Trophoblast cell (in vitro differentiated cells and primary cell): ENCODE results near the gene SLC9A1.

Experiments used
- DNase-seq, 2 donors: peaks; one replicate each; pipeline ENCODE4 v3.0.0-alpha.2; 2016
- H2AFZ ChIP-seq: 2 replicates; pipeline ENCODE4 v1.6.1; 2013; ENCODE audit warnings: low read length, moderate library complexity, mild to moderate bottlenecking; ENCODE audit not compliant: insufficient read depth, poor library complexity
- H2AK5ac ChIP-seq: 2 replicates; pipeline ENCODE4 v1.6.1; 2013; ENCODE audit warnings: mild to moderate bottlenecking, low read length
- H2BK120ac ChIP-seq: 2 replicates; pipeline ENCODE4 v1.6.1; 2013; ENCODE audit warnings: low read length, mild to moderate bottlenecking, moderate library complexity; ENCODE audit not compliant: insufficient read depth, poor library complexity
- H2BK12ac ChIP-seq: 2 replicates; pipeline ENCODE4 v1.6.1; 2013; ENCODE audit warnings: mild to moderate bottlenecking, low read length, moderate library complexity
- H2BK5ac ChIP-seq: 2 replicates; pipeline ENCODE4 v1.6.1; 2013; ENCODE audit warnings: low read length, low read depth, moderate library complexity, mild to moderate bottlenecking; ENCODE audit not compliant: poor library complexity
- H3K14ac ChIP-seq: 2 replicates; pipeline ENCODE4 v1.6.1; 2013; ENCODE audit warnings: mild to moderate bottlenecking, low read length
- H3K18ac ChIP-seq: 2 replicates; pipeline ENCODE4 v1.6.1; 2013; ENCODE audit warnings: mild to moderate bottlenecking, low read length
- H3K23ac ChIP-seq: 2 replicates; pipeline ENCODE4 v1.6.1; 2013; ENCODE audit warnings: low read length
- H3K27ac ChIP-seq: 2 replicates; pipeline ENCODE4 v1.5.1; 2013; ENCODE audit warnings: low read depth, mild to moderate bottlenecking, inconsistent platforms, low read length, moderate library complexity
- H3K27me3 ChIP-seq: 2 replicates; pipeline ENCODE4 v1.6.1; 2013; ENCODE audit warnings: inconsistent platforms, mild to moderate bottlenecking, low read length, moderate library complexity; ENCODE audit not compliant: insufficient read depth
- H3K36me3 ChIP-seq, 2 experiments: 1 replicate in 1 of 2; 2 replicates in 1 of 2; pipeline ENCODE4 v1.6.1; 2013; ENCODE audit warnings: low read length in 2 of 2, mild to moderate bottlenecking in 2 of 2, moderate library complexity in 1 of 2; ENCODE audit not compliant: insufficient read depth in 2 of 2, control insufficient read depth in 1 of 2
- H3K4ac ChIP-seq: 2 replicates; pipeline ENCODE4 v1.6.1; 2013; ENCODE audit warnings: low read depth, mild to moderate bottlenecking, low read length, moderate library complexity
- H3K4me1 ChIP-seq, 2 experiments: 1 replicate in 1 of 2; 2 replicates in 1 of 2; pipeline ENCODE4 v1.6.1; 2013; ENCODE audit warnings: low read length in 2 of 2, mild to moderate bottlenecking in 2 of 2, moderate library complexity in 1 of 2; ENCODE audit not compliant: insufficient read depth in 2 of 2, control insufficient read depth in 1 of 2
- H3K4me2 ChIP-seq: 2 replicates; pipeline ENCODE4 v1.6.1; 2013; ENCODE audit warnings: inconsistent platforms, mild to moderate bottlenecking, low read length, moderate library complexity
- H3K4me3 ChIP-seq: 2 replicates; pipeline ENCODE4 v1.5.1; 2013; ENCODE audit warnings: mild to moderate bottlenecking, low read depth, low read length, inconsistent platforms
- H3K79me1 ChIP-seq: one replicate; pipeline ENCODE4 v1.6.1; 2013; ENCODE audit warnings: low read length
- H3K79me2 ChIP-seq: 2 replicates; pipeline ENCODE4 v1.6.1; 2013; ENCODE audit warnings: low read length, mild to moderate bottlenecking; ENCODE audit not compliant: control insufficient read depth, insufficient read depth, poor library complexity
- H3K9ac ChIP-seq: 2 replicates; pipeline ENCODE4 v1.6.1; 2013; ENCODE audit warnings: mild to moderate bottlenecking, low read length
- H3K9me3 ChIP-seq: 2 replicates; pipeline ENCODE4 v1.6.1; 2013; ENCODE audit warnings: low read depth, mild to moderate bottlenecking, control low read depth, inconsistent platforms, low read length; ENCODE audit not compliant: insufficient read depth
- H4K12ac ChIP-seq: 2 replicates; pipeline ENCODE4 v1.6.1; 2013; ENCODE audit warnings: low read depth, mild to moderate bottlenecking, low read length, moderate library complexity
- H4K8ac ChIP-seq: 2 replicates; pipeline ENCODE4 v1.6.1; 2013; ENCODE audit warnings: low read depth, mild to moderate bottlenecking, low read length, moderate library complexity
- H4K91ac ChIP-seq: one replicate; pipeline ENCODE4 v1.6.1; 2013; ENCODE audit warnings: low read depth, mild to moderate bottlenecking, low read length, moderate library complexity
- WGBS: extraction: QIAGEN DNeasy Blood & Tissue Kit; methylation state at CpG from one replicate; pipeline ENCODE4 v1.1.7; 2013; ENCODE audit warnings: missing lambda C conversion rate; ENCODE audit not compliant: insufficient read length, insufficient coverage; ENCODE audit errors: extremely low coverage; 5-methylcytosine and 5-hydroxymethylcytosine counted together

SLC9A1 gene

GRCh38 chr1:27103498-27103897, 51.4 kb downstream of the SLC9A1 start:
- Histone ChIP-seq H3K9ac (no peak overlapping the region), H3K23ac (no peak overlapping the region), H3K79me1 (no peaks in the 10 kb centered on the region), H3K4me2 (no peak overlapping the region), H3K4ac (no peak overlapping the region), H2BK120ac (no peak overlapping the region), H3K14ac (no peak overlapping the region), H2AK5ac (no peak overlapping the region), H2BK5ac (no peak overlapping the region), H3K4me1 (peaks cover 9 to 10% of the 10 kb centered on the region in 2 experiments), H4K8ac (no peak overlapping the region), H3K9me3 (no peaks in the 10 kb centered on the region), H3K36me3 (peaks cover 60 to 62% of the 10 kb centered on the region in 2 experiments), H2BK12ac (no peak overlapping the region), H3K79me2 (no peaks in the 10 kb centered on the region), H3K27me3 (no peaks in the 10 kb centered on the region), H4K12ac (no peak overlapping the region), H4K91ac (no peak overlapping the region), H2AFZ (no peak overlapping the region), H3K27ac (no peak overlapping the region), H3K18ac (no peak overlapping the region), H3K4me3 (no peak overlapping the region)
- WGBS, result no CpG with 5 or more reads among the region's 4 CpGs
- DNase-seq, result no peak

GRCh38 chr1:27102707-27103468, 52.0 kb downstream of the SLC9A1 start:
- Histone ChIP-seq H4K12ac (no peak overlapping the region), H4K91ac (no peak overlapping the region), H4K8ac (no peak overlapping the region), H3K36me3 (peaks cover 60 to 62% of the 10 kb centered on the region in 2 experiments), H3K27me3 (no peaks in the 10 kb centered on the region), H3K79me2 (no peaks in the 10 kb centered on the region), H2BK5ac (no peak overlapping the region), H3K9me3 (no peaks in the 10 kb centered on the region), H3K4me3 (no peak overlapping the region), H3K23ac (no peak overlapping the region), H3K4me2 (no peak overlapping the region), H3K14ac (no peak overlapping the region), H3K4ac (no peak overlapping the region), H3K9ac (no peak overlapping the region), H2AFZ (no peak overlapping the region), H2BK120ac (no peak overlapping the region), H3K27ac (no peak overlapping the region), H3K4me1 (peaks cover 9 to 10% of the 10 kb centered on the region in 2 experiments), H3K79me1 (no peaks in the 10 kb centered on the region), H2BK12ac (no peak overlapping the region), H3K18ac (no peak overlapping the region), H2AK5ac (no peak overlapping the region)
- peak; percentile 56 to 81 for DNase-seq
- WGBS, result no CpG with 5 or more reads among the region's 15 CpGs

GRCh38 chr1:27102134-27102706, 52.7 kb downstream of the SLC9A1 start:
- no peak overlapping the region for H3K4me2 ChIP-seq
- H2AFZ ChIP-seq, result no peak overlapping the region
- no peak overlapping the region for H2BK12ac ChIP-seq
- H2BK5ac ChIP-seq, result no peak overlapping the region
- no peak for DNase-seq
- H3K79me1 ChIP-seq, result no peaks in the 10 kb centered on the region
- no peak overlapping the region for H4K8ac ChIP-seq
- H3K27me3 ChIP-seq, result no peaks in the 10 kb centered on the region
- H3K9ac ChIP-seq, result no peak overlapping the region
- no peak overlapping the region for H3K14ac ChIP-seq
- H3K4me1 ChIP-seq, result peaks cover 9 to 10% of the 10 kb centered on the region in 2 experiments
- no peak overlapping the region for H4K91ac ChIP-seq
- no peak overlapping the region for H2AK5ac ChIP-seq
- H3K18ac ChIP-seq, result no peak overlapping the region
- no peak overlapping the region for H4K12ac ChIP-seq
- H3K79me2 ChIP-seq, result no peaks in the 10 kb centered on the region
- no peak overlapping the region for H2BK120ac ChIP-seq
- H3K23ac ChIP-seq, result no peak overlapping the region
- H3K4me3 ChIP-seq, result no peak overlapping the region
- H3K27ac ChIP-seq, result no peak overlapping the region
- H3K36me3 ChIP-seq, result peaks cover 55 to 57% of the 10 kb centered on the region in 2 experiments
- no peaks in the 10 kb centered on the region for H3K9me3 ChIP-seq
- no CpG with 5 or more reads among the region's 17 CpGs for WGBS
- H3K4ac ChIP-seq, result no peak overlapping the region

- Histone ChIP-seq H3K4me2 (no peak overlapping the region), H3K23ac (no peak overlapping the region), H4K91ac (no peak overlapping the region), H2AFZ (no peak overlapping the region), H2BK120ac (no peak overlapping the region), H3K79me2 (no peaks in the 10 kb centered on the region), H4K8ac (no peak overlapping the region), H3K36me3 (peaks cover 53 to 54% of the 10 kb centered on the region in 2 experiments), H2BK12ac (no peak overlapping the region), H3K4ac (no peak overlapping the region), H3K27ac (no peak overlapping the region), H3K79me1 (no peaks in the 10 kb centered on the region), H3K4me1 (peaks cover 9 to 10% of the 10 kb centered on the region in 2 experiments), H3K9ac (no peak overlapping the region), H4K12ac (no peak overlapping the region), H2BK5ac (no peak overlapping the region), H3K18ac (no peak overlapping the region), H2AK5ac (no peak overlapping the region), H3K14ac (no peak overlapping the region), H3K27me3 (no peaks in the 10 kb centered on the region), H3K9me3 (no peaks in the 10 kb centered on the region), H3K4me3 (no peak overlapping the region)
- no peak for DNase-seq
- WGBS, result no CpG with 5 or more reads among the region's 15 CpGs
These were observed 53.2 kb downstream of the SLC9A1 start for GRCh38 chr1:27101696-27102095.
